ENCODE measurements around the gene NUBP1. TPM values are rescaled to one million over a fixed set of nuclear protein-coding genes. Genes with fewer than 3 reads are reported as not detected.

NUBP1 gene
- total RNA-seq, 1 experiment from 2014 or later, result 31.5 TPM

DNA sequence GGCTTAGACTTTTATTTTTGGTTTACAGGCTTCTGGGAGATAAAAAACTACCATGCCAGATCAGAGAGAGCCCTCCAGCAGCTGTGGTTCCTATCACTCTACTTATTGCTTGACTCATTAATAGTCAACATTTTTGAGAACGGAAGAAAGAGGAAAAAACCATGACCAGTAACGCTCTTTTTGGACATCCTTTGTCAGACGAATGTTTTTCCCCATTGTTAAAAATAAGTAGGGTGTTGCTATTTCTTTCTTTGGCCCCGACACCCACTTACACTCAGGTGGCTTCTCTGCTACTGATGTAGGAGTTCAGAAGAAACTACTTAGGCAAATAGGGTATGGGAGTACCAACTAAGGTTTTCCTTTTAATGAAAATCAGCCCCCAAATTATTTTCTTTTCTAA lies 47.4 kb downstream of the NUBP1 start (continued):
- TF ChIP-seq, protein P1, sequence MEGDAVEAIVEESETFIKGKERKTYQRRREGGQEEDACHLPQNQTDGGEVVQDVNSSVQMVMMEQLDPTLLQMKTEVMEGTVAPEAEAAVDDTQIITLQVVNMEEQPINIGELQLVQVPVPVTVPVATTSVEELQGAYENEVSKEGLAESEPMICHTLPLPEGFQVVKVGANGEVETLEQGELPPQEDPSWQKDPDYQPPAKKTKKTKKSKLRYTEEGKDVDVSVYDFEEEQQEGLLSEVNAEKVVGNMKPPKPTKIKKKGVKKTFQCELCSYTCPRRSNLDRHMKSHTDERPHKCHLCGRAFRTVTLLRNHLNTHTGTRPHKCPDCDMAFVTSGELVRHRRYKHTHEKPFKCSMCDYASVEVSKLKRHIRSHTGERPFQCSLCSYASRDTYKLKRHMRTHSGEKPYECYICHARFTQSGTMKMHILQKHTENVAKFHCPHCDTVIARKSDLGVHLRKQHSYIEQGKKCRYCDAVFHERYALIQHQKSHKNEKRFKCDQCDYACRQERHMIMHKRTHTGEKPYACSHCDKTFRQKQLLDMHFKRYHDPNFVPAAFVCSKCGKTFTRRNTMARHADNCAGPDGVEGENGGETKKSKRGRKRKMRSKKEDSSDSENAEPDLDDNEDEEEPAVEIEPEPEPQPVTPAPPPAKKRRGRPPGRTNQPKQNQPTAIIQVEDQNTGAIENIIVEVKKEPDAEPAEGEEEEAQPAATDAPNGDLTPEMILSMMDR (IDR thresholded peaks at IDR 0.05 in 2 of 3, conservative IDR thresholded peaks at IDR 0.05 in 1 of 3; ENCODE audit: borderline replicate concordance in 1 of 3, insufficient read depth in 1 of 3, low read depth in 2 of 3, low read length in 2 of 3), result no peak
- no peak for TF ChIP-seq YY1 (IDR thresholded peaks at IDR 0.05; ENCODE audit: extremely low read depth, insufficient replicate concordance, low read depth, low read length)
- TF ChIP-seq CBX3 (IDR thresholded peaks at IDR 0.05; ENCODE audit: low read depth), result no peak
- no peak for TF ChIP-seq EZH2 (IDR thresholded peaks at IDR 0.05)

DNA sequence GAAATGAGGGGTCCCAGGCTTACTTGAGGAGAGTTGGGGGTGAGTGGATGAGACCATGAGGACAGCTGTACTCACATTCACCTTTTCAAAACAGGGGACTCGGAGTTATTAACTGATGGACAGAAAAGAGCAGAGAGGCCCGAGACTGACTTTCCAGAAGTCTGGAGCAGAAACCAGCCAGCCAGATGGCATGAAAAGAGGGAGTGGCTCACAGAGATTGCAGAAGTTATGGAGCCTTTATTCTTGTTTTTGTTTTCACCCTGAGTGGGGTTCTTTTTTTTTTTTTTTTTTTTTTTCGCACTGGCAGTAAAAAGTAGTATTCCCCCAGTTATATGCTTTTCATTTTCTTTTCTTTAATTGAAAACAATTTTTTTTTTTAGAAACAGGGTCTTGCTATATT lies 56.1 kb downstream of the NUBP1 start:
- ChIA-PET RAD21 (ENCODE audit: low non-redundant PET in 1 of 2, low total read pairs in 2 of 2, uncharacterized antibody in 2 of 2, unreplicated experiment in 2 of 2) (no interaction called here), CTCF (no interaction called here), POLR2A (no interaction called here)
- Histone ChIP-seq H3K79me2 (ENCODE audit: insufficient read depth, low read length) (no peaks in the 10 kb centered on the region), H3K9ac (ENCODE audit: low read length) (no peak overlapping the region), H3K36me3 (ENCODE audit: control insufficient read depth in 1 of 2, insufficient read depth in 2 of 2, low read length in 2 of 2) (no peaks in the 10 kb centered on the region), H3K9me3 (ENCODE audit: control insufficient read depth in 1 of 2, insufficient read depth in 1 of 2, low read depth in 1 of 2, low read length in 2 of 2) (no peaks in the 10 kb centered on the region), H3K4me2 (ENCODE audit: low read length) (no peak overlapping the region), H3K27ac (ENCODE audit: low read depth, low read length) (no peak overlapping the region), H3K4me1 (ENCODE audit: control insufficient read depth in 1 of 2, insufficient read depth in 2 of 2, low read length in 2 of 2) (no peaks in the 10 kb centered on the region), H4K20me1 (ENCODE audit: insufficient read depth) (no peaks in the 10 kb centered on the region), H3K4me3 (replicated peaks in 1 of 2; ENCODE audit: low read depth in 1 of 2, low read length in 2 of 2) (no peak overlapping the region), H2AFZ (ENCODE audit: low read depth, low read length, poor library complexity, severe bottlenecking) (no peak overlapping the region), H3K27me3 (ENCODE audit: insufficient read depth, low read length) (no peaks in the 10 kb centered on the region), H3K9me2 (ENCODE audit: insufficient read depth) (no peaks in the 10 kb centered on the region)
- ATAC-seq (no peak), DNase-seq (ENCODE audit: low read depth, low spot score) (no peak)
- no TSS peak for BruUV-seq (replicated peaks)
- TF ChIP-seq, protein P2, sequence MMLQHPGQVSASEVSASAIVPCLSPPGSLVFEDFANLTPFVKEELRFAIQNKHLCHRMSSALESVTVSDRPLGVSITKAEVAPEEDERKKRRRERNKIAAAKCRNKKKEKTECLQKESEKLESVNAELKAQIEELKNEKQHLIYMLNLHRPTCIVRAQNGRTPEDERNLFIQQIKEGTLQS (IDR thresholded peaks at IDR 0.05), result no peak
- no peak for TF ChIP-seq CEBPB (IDR thresholded peaks at IDR 0.05; ENCODE audit: low read depth)
- TF ChIP-seq JUND (IDR thresholded peaks at IDR 0.05), result no peak
- intact Hi-C loops (cut with micrococcal nuclease), result loop anchor here (10.0 kb wide), 1 partner anchor 115 kb away; no protein-coding TSS in a partner anchor
